Measurements from ENCODE around the gene PWWP2B.
A peak's percentile ranks its signal among the peaks of the same experiment; 100 is the strongest.

The PWWP2B gene

GRCh38 chr10:132451506-132452215 is 54.7 kb downstream of the PWWP2B start:
- no peak for FAIRE-seq
- DNase-seq (ENCODE audit: insufficient read length, low spot score) = no peak
- no peak for TF ChIP-seq POLR2A (IDR thresholded peaks at IDR 0.05; ENCODE audit: low read depth, low read length)

GRCh38 chr10:132452216-132452650 is 55.2 kb downstream of the PWWP2B start:
- DNase-seq (ENCODE audit: insufficient read length, low spot score) (no peak), FAIRE-seq (no peak)
- no peak for TF ChIP-seq POLR2A (IDR thresholded peaks at IDR 0.05; ENCODE audit: low read depth, low read length)

- FAIRE-seq (no peak), DNase-seq (ENCODE audit: insufficient read length, low spot score) (peak; percentile 70)
- TF ChIP-seq POLR2A (IDR thresholded peaks at IDR 0.05; ENCODE audit: low read depth, low read length) = no peak
Measured at GRCh38 chr10:132452651-132453469, 55.9 kb downstream of the PWWP2B start.

GRCh38 chr10:132453470-132453861 is 56.5 kb downstream of the PWWP2B start:
- DNase-seq (ENCODE audit: insufficient read length, low spot score) (no peak), FAIRE-seq (no peak)
- TF ChIP-seq POLR2A (IDR thresholded peaks at IDR 0.05; ENCODE audit: low read depth, low read length) = no peak

- no peak for DNase-seq (ENCODE audit: insufficient read length, low spot score)
- FAIRE-seq = no peak
- no peak for TF ChIP-seq POLR2A (IDR thresholded peaks at IDR 0.05; ENCODE audit: low read depth, low read length)
Measured at GRCh38 chr10:132454296-132455198, 57.5 kb downstream of the PWWP2B start.

GRCh38 chr10:132455441-132455971 is 58.5 kb downstream of the PWWP2B start:
- DNase-seq (ENCODE audit: insufficient read length, low spot score) (no peak), FAIRE-seq (no peak)
- no peak for TF ChIP-seq POLR2A (IDR thresholded peaks at IDR 0.05; ENCODE audit: low read depth, low read length)

- FAIRE-seq = no peak
- no peak for DNase-seq (ENCODE audit: insufficient read length, low spot score)
- no peak for TF ChIP-seq POLR2A (IDR thresholded peaks at IDR 0.05; ENCODE audit: low read depth, low read length)
Measured at GRCh38 chr10:132455986-132456847, 59.2 kb downstream of the PWWP2B start.

GRCh38 chr10:132456881-132457280 is 59.9 kb downstream of the PWWP2B start:
- no peak for FAIRE-seq
- TF ChIP-seq POLR2A (IDR thresholded peaks at IDR 0.05; ENCODE audit: low read depth, low read length) = no peak
- DNase-seq (ENCODE audit: insufficient read length, low spot score) = no peak

GRCh38 chr10:132457328-132458070 is 60.5 kb downstream of the PWWP2B start:
- DNase-seq (ENCODE audit: insufficient read length, low spot score) (no peak), FAIRE-seq (no peak)
- TF ChIP-seq POLR2A (IDR thresholded peaks at IDR 0.05; ENCODE audit: low read depth, low read length) = no peak

- FAIRE-seq = no peak
- no peak for DNase-seq (ENCODE audit: insufficient read length, low spot score)
- TF ChIP-seq POLR2A (IDR thresholded peaks at IDR 0.05; ENCODE audit: low read depth, low read length) = no peak
Measured at GRCh38 chr10:132458071-132458585, 61.1 kb downstream of the PWWP2B start.

GRCh38 chr10:132458586-132459300 is 61.7 kb downstream of the PWWP2B start:
- FAIRE-seq (no peak), DNase-seq (ENCODE audit: insufficient read length, low spot score) (no peak)
- TF ChIP-seq POLR2A (IDR thresholded peaks at IDR 0.05; ENCODE audit: low read depth, low read length) = no peak
